ENCODE measurements around the gene IFITM5. TPM values are rescaled to one million over a fixed set of nuclear protein-coding genes. Genes with fewer than 3 reads are reported as not detected.
"Not testable (repeated sequence)": the region's sequence is repeated elsewhere in the genome, so short reads cannot be mapped to it uniquely, and the experiment has no call there.

IFITM5 gene
- polyA plus RNA-seq, 3 donors, result not detected

- H3K36me3 Mint-ChIP-seq, result peaks cover 7 to 12% of the 10 kb centered on the region in 2 donors
- H3K27ac Mint-ChIP-seq, result peak overlapping the region; percentile 50 to 95 (median 91)
- H3K4me1 ChIP-seq (ENCODE audit: control insufficient read depth in 1 of 2, insufficient read depth in 2 of 2, low read length in 2 of 2), result peaks cover 48 to 71% of the 10 kb centered on the region in 2 donors
- not testable (repeated sequence) for H3K36me3 ChIP-seq (replicated peaks in 1 of 2; ENCODE audit: control insufficient read depth in 1 of 2, insufficient read depth in 2 of 2, low read length in 2 of 2); H3K9me3 Mint-ChIP-seq; H4K20me1 ChIP-seq (ENCODE audit: insufficient read depth, low read length); H2AFZ ChIP-seq (ENCODE audit: insufficient read depth, low read depth, low read length, poor library complexity, severe bottlenecking); H3K9me3 ChIP-seq (replicated peaks in 1 of 2; ENCODE audit: control insufficient read depth in 1 of 2, insufficient read depth in 1 of 2, low read length in 2 of 2); DNase-seq
- peak overlapping the region; percentile 41 to 77 for H3K27ac ChIP-seq (ENCODE audit: low read depth in 1 of 2, low read length in 2 of 2)
- H3K4me1 Mint-ChIP-seq, result peaks cover 51% of the 10 kb centered on the region
- H3K79me2 ChIP-seq (ENCODE audit: insufficient read depth, low read length), result peaks cover 15% of the 10 kb centered on the region
- peak overlapping the region; percentile 94 to 99 for H3K4me3 Mint-ChIP-seq
- peaks cover 11 to 13% (median 12%) of the 10 kb centered on the region in 3 donors for H3K27me3 Mint-ChIP-seq (ENCODE audit: low read depth in 3 of 3)
- intact Hi-C loops (cut with micrococcal nuclease), result loop anchor here (5.0 to 10.0 kb wide), 3 partner anchors 42 to 57 kb away; no protein-coding TSS in a partner anchor
- H3K27me3 ChIP-seq (ENCODE audit: control insufficient read depth in 2 of 2, insufficient read depth in 2 of 2, low read length in 2 of 2), result peaks cover 4 to 16% of the 10 kb centered on the region in 2 donors
- peak overlapping the region; percentile 47 to 87 (median 80) for H3K4me3 ChIP-seq (replicated peaks in 1 of 3; ENCODE audit: low read depth in 2 of 3, low read length in 3 of 3)
- 85% methylated on average over 13 of the region's 24 CpGs for WGBS (ENCODE audit: insufficient coverage)
- peak overlapping the region; percentile 57 for H3K9ac ChIP-seq (ENCODE audit: insufficient read depth, low read length, poor library complexity, severe bottlenecking)
- H3K4me2 ChIP-seq (replicated peaks; ENCODE audit: extremely low read depth, low read length, poor library complexity, severe bottlenecking), result peak overlapping the region; percentile 70
These were observed 9.7 kb upstream of the IFITM5 start for GRCh38 chr11:308740-309665.

- H2AFZ ChIP-seq (ENCODE audit: insufficient read depth, low read depth, low read length, poor library complexity, severe bottlenecking), result peak within 1 kb of the TSS; percentile 72
These were observed 8.7 kb upstream of the IFITM5 start, which contains the start of gene IFITM2 for GRCh38 chr11:307766-308708. Gene IFITM2, plus strand, starts transcription at chr11:307816. Its CDS starts 377 bp downstream, at chr11:308193.

More at GRCh38 chr11:307766-308708, 8.7 kb upstream of the IFITM5 start, which contains the start of gene IFITM2:
- H3K4me3 ChIP-seq (replicated peaks in 1 of 3; ENCODE audit: low read depth in 2 of 3, low read length in 3 of 3), result peak within 1 kb of the TSS; percentile 47 to 87 (median 80)
- Mint-ChIP-seq H3K27me3 (ENCODE audit: low read depth in 3 of 3) (peaks cover 13 to 21% (median 16%) of the 10 kb centered on the region in 3 donors), H3K4me1 (peaks cover 49% of the 10 kb centered on the region), H3K27ac (peak within 1 kb of the TSS; percentile 90 to 95 (median 91)), H3K4me3 (peak within 1 kb of the TSS; percentile 94 to 99)
- H3K9ac ChIP-seq (ENCODE audit: insufficient read depth, low read length, poor library complexity, severe bottlenecking), result peak within 1 kb of the TSS; percentile 57
- peaks cover 42 to 66% of the 10 kb centered on the region in 2 donors for H3K4me1 ChIP-seq (ENCODE audit: control insufficient read depth in 1 of 2, insufficient read depth in 2 of 2, low read length in 2 of 2)
- TF ChIP-seq CTCF (IDR thresholded peaks at IDR 0.05), result peak; percentile 23
- peak within 1 kb of the TSS; percentile 70 for H3K4me2 ChIP-seq (replicated peaks; ENCODE audit: extremely low read depth, low read length, poor library complexity, severe bottlenecking)
- H3K9me3 Mint-ChIP-seq; H4K20me1 ChIP-seq (ENCODE audit: insufficient read depth, low read length); H3K9me3 ChIP-seq (replicated peaks in 1 of 2; ENCODE audit: control insufficient read depth in 1 of 2, insufficient read depth in 1 of 2, low read length in 2 of 2); H3K36me3 ChIP-seq (replicated peaks in 1 of 2; ENCODE audit: control insufficient read depth in 1 of 2, insufficient read depth in 2 of 2, low read length in 2 of 2); H3K36me3 Mint-ChIP-seq: not testable (repeated sequence)
- H3K79me2 ChIP-seq (ENCODE audit: insufficient read depth, low read length), result peaks cover 15% of the 10 kb centered on the region
- peak within 1 kb of the TSS; percentile 41 to 77 for H3K27ac ChIP-seq (ENCODE audit: low read depth in 1 of 2, low read length in 2 of 2)
- peak; percentile 83 to 91 (median 84) for DNase-seq
- intact Hi-C loops (cut with micrococcal nuclease), result loop anchor here (2.0 to 10.0 kb wide), 4 partner anchors 13 to 56 kb away; partner anchors contain the start of gene IFITM3 (in 1 of the 2)
- peaks cover 4 to 16% of the 10 kb centered on the region in 2 donors for H3K27me3 ChIP-seq (ENCODE audit: control insufficient read depth in 2 of 2, insufficient read depth in 2 of 2, low read length in 2 of 2)
- 0% methylated on average over 6 of the region's 28 CpGs for WGBS (ENCODE audit: insufficient coverage)
